ENCODE data around the gene MAGI3.

- no peak for TF ChIP-seq POLR2A (IDR thresholded peaks at IDR 0.05; ENCODE audit: low read length)
- TF ChIP-seq GATA1 (IDR thresholded peaks at IDR 0.05; ENCODE audit: low read depth, low read length) = no peak
Measured at GRCh38 chr1:113670650-113671049, 280.3 kb downstream of the MAGI3 start.

Data from erythroblast (primary cell).